Panc1 (cell line): ENCODE results near the gene ASPM.

ENCODE experiments used
- CTCF ChIP-seq: fragments of 450-650 bp; IDR thresholded peaks from 2 replicates; pipeline ENCODE4 v1.5.1; 2017; ENCODE audit warnings: mild to moderate bottlenecking
- POLR2AphosphoS5 ChIP-seq: IDR thresholded peaks from 2 replicates; pipeline ENCODE4 v1.6.1; 2012; ENCODE audit warnings: mild to moderate bottlenecking, low read depth, low read length, moderate library complexity
- REST ChIP-seq, 2 experiments: IDR thresholded peaks; 2 replicates each; pipeline ENCODE4 v1.6.1; 2011 to 2012; ENCODE audit warnings: low read depth in 2 of 2, control low read depth in 1 of 2, low read length in 1 of 2, mild to moderate bottlenecking in 1 of 2, moderate library complexity in 1 of 2; ENCODE audit not compliant: insufficient read depth in 1 of 2
- TCF7L2 ChIP-seq: IDR thresholded peaks from 2 replicates; pipeline ENCODE4 v1.6.1; 2011; ENCODE audit warnings: mild to moderate bottlenecking, low read depth, low read length, inconsistent platforms

- TF ChIP-seq CTCF (no peak), REST (IDR thresholded peaks at IDR 0.05; ENCODE audit: insufficient read depth in 1 of 2, low read depth in 2 of 2, low read length in 1 of 2) (no peak), POLR2AphosphoS5 (no peak), TCF7L2 (no peak)
Measured at GRCh38 chr1:197063212-197063611, 83.3 kb downstream of the ASPM start.
